SK-N-SH treated with all-trans-retinoic acid at 6 μM for 48 hours (cell line): ENCODE measurements around the gene CYP4F2.
"Not testable (repeated sequence)": the region's sequence is repeated elsewhere in the genome, so short reads cannot be mapped to it uniquely, and the experiment has no call there.

Experiments used
- ATAC-seq: fragments of 200-7000 bp; cut with Tn5 transposase; 3 replicates; pipeline ENCODE4 v1.9.1; 2020; ENCODE audit warnings: mild to moderate bottlenecking, moderate library complexity
- ARNTL ChIP-seq: fragments of 450-650 bp; formaldehyde crosslinking; IDR thresholded peaks from 2 replicates; pipeline ENCODE4 v1.5.0; 2020; ENCODE audit warnings: low read depth, mild to moderate bottlenecking, moderate library complexity, borderline replicate concordance
- BACH2 ChIP-seq: fragments of 250-450 bp; sonication (Bioruptor Pico); IDR thresholded peaks from 2 replicates; pipeline ENCODE4 v1.9.0; 2021; ENCODE audit warnings: mild to moderate bottlenecking, borderline replicate concordance
- CREB5 ChIP-seq: fragments of 250-450 bp; sonication (Bioruptor Pico); IDR thresholded peaks from 2 replicates; pipeline ENCODE4 v1.5.1; 2020; ENCODE audit warnings: low read depth, mild to moderate bottlenecking, moderate library complexity
- CSDC2 ChIP-seq: fragments of 250-450 bp; sonication (Bioruptor Pico); IDR thresholded peaks from 2 replicates; pipeline ENCODE4 v1.5.0; 2020; ENCODE audit warnings: mild to moderate bottlenecking, moderate library complexity
- ESRRG ChIP-seq: fragments of 250-450 bp; sonication (Bioruptor Pico); IDR thresholded peaks from 2 replicates; pipeline ENCODE4 v1.6.1; 2021; ENCODE audit warnings: mild to moderate bottlenecking
- ISL1 ChIP-seq: fragments of 250-450 bp; sonication (Bioruptor Pico); IDR thresholded peaks from 2 replicates; pipeline ENCODE4 v2.1.2; 2022; ENCODE audit warnings: mild to moderate bottlenecking, moderate library complexity
- OSR1 ChIP-seq: fragments of 250-450 bp; sonication (Bioruptor Pico); IDR thresholded peaks from 2 replicates; pipeline ENCODE4 v1.8.0; 2022; ENCODE audit warnings: moderate library complexity, mild to moderate bottlenecking, inconsistent platforms
- PATZ1 ChIP-seq: fragments of 250-450 bp; sonication (Bioruptor Pico); IDR thresholded peaks from 2 replicates; pipeline ENCODE4 v1.8.0; 2020; ENCODE audit warnings: mild to moderate bottlenecking, moderate library complexity, borderline replicate concordance
- RARB ChIP-seq: fragments of 250-450 bp; sonication (Bioruptor Pico); IDR thresholded peaks from 2 replicates; pipeline ENCODE4 v1.8.0; 2021; ENCODE audit warnings: mild to moderate bottlenecking, moderate library complexity
- SNAI2 ChIP-seq: fragments of 250-450 bp; sonication (Bioruptor Pico); IDR thresholded peaks from 2 replicates; pipeline ENCODE4 v1.5.0; 2020; ENCODE audit warnings: mild to moderate bottlenecking, moderate library complexity
- TCF4 ChIP-seq: fragments of 250-450 bp; sonication (Bioruptor Pico); IDR thresholded peaks from 2 replicates; pipeline ENCODE4 v1.8.0; 2021; ENCODE audit warnings: mild to moderate bottlenecking, moderate library complexity, borderline replicate concordance
- TOX ChIP-seq: fragments of 250-450 bp; sonication (Bioruptor Pico); IDR thresholded peaks from 2 replicates; pipeline ENCODE4 v1.8.0; 2021; ENCODE audit warnings: mild to moderate bottlenecking, moderate library complexity, borderline replicate concordance
- TSHZ2 ChIP-seq: fragments of 250-450 bp; sonication (Bioruptor Pico); IDR thresholded peaks from 2 replicates; pipeline ENCODE4 v1.5.0; 2020; ENCODE audit warnings: mild to moderate bottlenecking, moderate library complexity
- ZC3H10 ChIP-seq: fragments of 250-450 bp; sonication (Bioruptor Pico); IDR thresholded peaks from 2 replicates; pipeline ENCODE4 v1.5.1; 2021; ENCODE audit warnings: mild to moderate bottlenecking, moderate library complexity
- ZFP3 ChIP-seq: fragments of 250-450 bp; sonication (Bioruptor Pico); IDR thresholded peaks from 2 replicates; pipeline ENCODE4 v1.5.0; 2020; ENCODE audit warnings: mild to moderate bottlenecking, moderate library complexity
- ZNF565 ChIP-seq: fragments of 450-650 bp; formaldehyde crosslinking; conservative IDR thresholded peaks from 2 replicates; pipeline ENCODE4 v1.5.0; 2020; ENCODE audit warnings: low read depth, mild to moderate bottlenecking, moderate library complexity
- ZNF8 ChIP-seq: fragments of 450-650 bp; formaldehyde crosslinking; IDR thresholded peaks from 2 replicates; pipeline ENCODE4 v1.5.0; 2020; ENCODE audit warnings: mild to moderate bottlenecking, moderate library complexity

Gene CYP4F2

GRCh38 chr19:15836330-15837220, 61.3 kb downstream of the CYP4F2 start:
- 0 out of 2 replicates have a peak, but pooled peaks have one; percentile 50 for TF ChIP-seq CSDC2 (CRISPR knock-in tag)
- no peak for TF ChIP-seq OSR1 (CRISPR knock-in tag)
- TF ChIP-seq CREB5, result no peak
- TF ChIP-seq ZFP3 (CRISPR knock-in tag), result peak; percentile 16; the same call in 1 of the 2 replicates
- ATAC-seq, result peak; percentile 100

GRCh38 chr19:15835565-15836329, 62.1 kb downstream of the CYP4F2 start:
- ATAC-seq, result not testable (repeated sequence)

- ATAC-seq, result not testable (repeated sequence)
Observed at GRCh38 chr19:15834232-15834631, 63.6 kb downstream of the CYP4F2 start.

- ATAC-seq, result no peak
- TF ChIP-seq ZNF8 (CRISPR knock-in tag), result no peak
- no peak for TF ChIP-seq ISL1 (CRISPR knock-in tag)
- TF ChIP-seq ZC3H10 (CRISPR knock-in tag), result no peak
- no peak for TF ChIP-seq TOX (CRISPR knock-in tag)
- no peak for TF ChIP-seq OSR1 (CRISPR knock-in tag)
- no peak for TF ChIP-seq ESRRG (CRISPR knock-in tag)
- no peak for TF ChIP-seq CSDC2 (CRISPR knock-in tag)
- TF ChIP-seq PATZ1 (CRISPR knock-in tag), result no peak
- no peak for TF ChIP-seq BACH2 (CRISPR knock-in tag)
Observed at GRCh38 chr19:15831626-15832025, 66.2 kb downstream of the CYP4F2 start.

- TF ChIP-seq RARB (CRISPR knock-in tag) (no peak), ESRRG (CRISPR knock-in tag) (no peak), ARNTL (CRISPR knock-in tag) (no peak), ZNF8 (CRISPR knock-in tag) (no peak), ZC3H10 (CRISPR knock-in tag) (no peak), ZNF565 (no peak), TCF4 (CRISPR knock-in tag) (no peak), OSR1 (CRISPR knock-in tag) (no peak), SNAI2 (CRISPR knock-in tag) (no peak), CREB5 (no peak), TSHZ2 (CRISPR knock-in tag) (no peak)
Observed at GRCh38 chr19:15829786-15830185, 68.1 kb downstream of the CYP4F2 start.

More at GRCh38 chr19:15829786-15830185, 68.1 kb downstream of the CYP4F2 start:
- no peak for ATAC-seq
